ENCODE results near the gene ACLY.
A peak's percentile ranks its signal among the peaks of the same experiment; 100 is the strongest.

ACLY gene

GRCh38 chr17:41836550-41837196 lies 82.1 kb downstream of the ACLY start:
- no CpG with 5 or more reads among the region's 21 CpGs for WGBS, 2 donors (ENCODE audit: extremely low coverage in 2 of 2, insufficient read length in 2 of 2, insufficient replicate concordance in 1 of 2)
- no peak overlapping the region for H4K8ac ChIP-seq (ENCODE audit: low read depth, low read length)

GRCh38 chr17:41835800-41836549 lies 82.8 kb downstream of the ACLY start, which contains the start of gene NT5C3B:
TSS of gene NT5C3B (minus strand) at chr17:41836232. CDS start at chr17:41836193, 39 bp downstream.
- peak within 1 kb of the TSS; percentile 75 for H2AK5ac ChIP-seq (ENCODE audit: low read depth, low read length)
- peak within 1 kb of the TSS; percentile 99 for H3K14ac ChIP-seq (ENCODE audit: low read length)
- peak; percentile 41 for DNase-seq (ENCODE audit: low spot score)
- peaks cover 3% of the 10 kb centered on the region in 2 donors for H3K4me1 ChIP-seq (ENCODE audit: control insufficient read depth in 2 of 2, insufficient read depth in 1 of 2, low read depth in 1 of 2, low read length in 2 of 2)
- WGBS, 2 donors (ENCODE audit: extremely low coverage in 2 of 2, insufficient read length in 2 of 2, insufficient replicate concordance in 1 of 2): no CpG with 5 or more reads among the region's 72 CpGs
- H3K4me2 ChIP-seq (ENCODE audit: insufficient read depth, low read length, poor library complexity, severe bottlenecking): peak within 1 kb of the TSS; percentile 78
- no peak within 1 kb of the TSS for H2BK5ac ChIP-seq (ENCODE audit: low read length)
- peak within 1 kb of the TSS; percentile 97 for H3K18ac ChIP-seq (ENCODE audit: low read length)
- H2BK15ac ChIP-seq (ENCODE audit: low read length): peak within 1 kb of the TSS; percentile 98
- peak within 1 kb of the TSS; percentile 97 for H3K9ac ChIP-seq (ENCODE audit: low read depth, low read length, poor library complexity)
- peak within 1 kb of the TSS; percentile 92 to 95 for H3K4me3 ChIP-seq (ENCODE audit: low read length in 2 of 2)
- peak within 1 kb of the TSS; percentile 16 for H2BK120ac ChIP-seq (ENCODE audit: low read depth, low read length)
- H3K4ac ChIP-seq (ENCODE audit: low read length): peak within 1 kb of the TSS; percentile 93
- peaks cover 4% of the 10 kb centered on the region for H3K79me1 ChIP-seq (ENCODE audit: low read depth, low read length)
- peak within 1 kb of the TSS; percentile 87 for H3K23ac ChIP-seq (ENCODE audit: low read depth, low read length, poor library complexity)
- H4K91ac ChIP-seq (ENCODE audit: low read depth, low read length, poor library complexity): no peak within 1 kb of the TSS
- H3K36me3 ChIP-seq (replicated peaks in 1 of 2; ENCODE audit: control insufficient read depth in 2 of 2, insufficient read depth in 2 of 2, low read length in 2 of 2): peaks cover 8 to 38% of the 10 kb centered on the region in 2 donors
- H3K27me3 ChIP-seq (ENCODE audit: control insufficient read depth in 3 of 3, insufficient read depth in 3 of 3, low read depth in 1 of 3, low read length in 3 of 3): peaks cover 0 to 3% (median 0%) of the 10 kb centered on the region in 3 experiments
- no peak within 1 kb of the TSS for H4K8ac ChIP-seq (ENCODE audit: low read depth, low read length)
- peak within 1 kb of the TSS; percentile 98 for H2AFZ ChIP-seq (ENCODE audit: low read length)
- H3K9me3 ChIP-seq (replicated peaks in 1 of 2; ENCODE audit: control insufficient read depth in 2 of 2, insufficient read depth in 1 of 2, low read depth in 1 of 2, low read length in 2 of 2): no peaks in the 10 kb centered on the region
- no peak within 1 kb of the TSS for H2BK12ac ChIP-seq (ENCODE audit: low read length)
- H3K27ac ChIP-seq (replicated peaks; ENCODE audit: low read length): no peak within 1 kb of the TSS

More at GRCh38 chr17:41836550-41837196, 82.1 kb downstream of the ACLY start:
- Histone ChIP-seq H3K9ac (ENCODE audit: low read depth, low read length, poor library complexity) (peak overlapping the region; percentile 32), H3K14ac (ENCODE audit: low read length) (no peak overlapping the region), H3K36me3 (replicated peaks in 1 of 2; ENCODE audit: control insufficient read depth in 2 of 2, insufficient read depth in 2 of 2, low read length in 2 of 2) (peaks cover 3 to 31% of the 10 kb centered on the region in 2 donors), H4K91ac (ENCODE audit: low read depth, low read length, poor library complexity) (no peak overlapping the region), H2BK5ac (ENCODE audit: low read length) (no peak overlapping the region), H3K23ac (ENCODE audit: low read depth, low read length, poor library complexity) (no peak overlapping the region), H3K18ac (ENCODE audit: low read length) (no peak overlapping the region), H3K4me2 (ENCODE audit: insufficient read depth, low read length, poor library complexity, severe bottlenecking) (peak overlapping the region; percentile 78), H2BK120ac (ENCODE audit: low read depth, low read length) (no peak overlapping the region), H2BK12ac (ENCODE audit: low read length) (no peak overlapping the region), H3K27me3 (ENCODE audit: control insufficient read depth in 3 of 3, insufficient read depth in 3 of 3, low read depth in 1 of 3, low read length in 3 of 3) (peaks cover 0 to 3% (median 0%) of the 10 kb centered on the region in 3 experiments), H3K4ac (ENCODE audit: low read length) (no peak overlapping the region), H2BK15ac (ENCODE audit: low read length) (no peak overlapping the region), H3K4me3 (ENCODE audit: low read length in 2 of 2) (peak overlapping the region; percentile 53 to 92), H3K9me3 (replicated peaks in 1 of 2; ENCODE audit: control insufficient read depth in 2 of 2, insufficient read depth in 1 of 2, low read depth in 1 of 2, low read length in 2 of 2) (no peaks in the 10 kb centered on the region), H3K4me1 (ENCODE audit: control insufficient read depth in 2 of 2, insufficient read depth in 1 of 2, low read depth in 1 of 2, low read length in 2 of 2) (peaks cover 3% of the 10 kb centered on the region in 2 donors), H2AFZ (ENCODE audit: low read length) (peak overlapping the region; percentile 98), H3K27ac (replicated peaks; ENCODE audit: low read length) (no peak overlapping the region), H3K79me1 (ENCODE audit: low read depth, low read length) (peaks cover 4% of the 10 kb centered on the region), H2AK5ac (ENCODE audit: low read depth, low read length) (no peak overlapping the region)
- no peak for DNase-seq (ENCODE audit: low spot score)

- H3K14ac ChIP-seq (ENCODE audit: low read length): no peak overlapping the region
- H3K4ac ChIP-seq (ENCODE audit: low read length): no peak overlapping the region
- peaks cover 4% of the 10 kb centered on the region for H3K79me1 ChIP-seq (ENCODE audit: low read depth, low read length)
- H4K91ac ChIP-seq (ENCODE audit: low read depth, low read length, poor library complexity): no peak overlapping the region
- H3K27me3 ChIP-seq (ENCODE audit: control insufficient read depth in 3 of 3, insufficient read depth in 3 of 3, low read depth in 1 of 3, low read length in 3 of 3): peaks cover 0 to 3% (median 0%) of the 10 kb centered on the region in 3 experiments
- peaks cover 13 to 44% of the 10 kb centered on the region in 2 donors for H3K36me3 ChIP-seq (replicated peaks in 1 of 2; ENCODE audit: control insufficient read depth in 2 of 2, insufficient read depth in 2 of 2, low read length in 2 of 2)
- H2AK5ac ChIP-seq (ENCODE audit: low read depth, low read length): peak overlapping the region; percentile 75
- peak overlapping the region; percentile 16 for H2BK120ac ChIP-seq (ENCODE audit: low read depth, low read length)
- peak overlapping the region; percentile 98 for H2AFZ ChIP-seq (ENCODE audit: low read length)
- peaks cover 3% of the 10 kb centered on the region in 2 donors for H3K4me1 ChIP-seq (ENCODE audit: control insufficient read depth in 2 of 2, insufficient read depth in 1 of 2, low read depth in 1 of 2, low read length in 2 of 2)
- H3K9me3 ChIP-seq (replicated peaks in 1 of 2; ENCODE audit: control insufficient read depth in 2 of 2, insufficient read depth in 1 of 2, low read depth in 1 of 2, low read length in 2 of 2): no peaks in the 10 kb centered on the region
- no peak overlapping the region for H3K27ac ChIP-seq (replicated peaks; ENCODE audit: low read length)
- H3K18ac ChIP-seq (ENCODE audit: low read length): peak overlapping the region; percentile 97
- H4K8ac ChIP-seq (ENCODE audit: low read depth, low read length): no peak overlapping the region
- no peak overlapping the region for H2BK12ac ChIP-seq (ENCODE audit: low read length)
- no peak overlapping the region for H2BK5ac ChIP-seq (ENCODE audit: low read length)
- peak overlapping the region; percentile 98 for H2BK15ac ChIP-seq (ENCODE audit: low read length)
- H3K9ac ChIP-seq (ENCODE audit: low read depth, low read length, poor library complexity): peak overlapping the region; percentile 97
- no CpG with 5 or more reads among the region's 13 CpGs for WGBS, 2 donors (ENCODE audit: extremely low coverage in 2 of 2, insufficient read length in 2 of 2, insufficient replicate concordance in 1 of 2)
- peak overlapping the region; percentile 92 to 95 for H3K4me3 ChIP-seq (ENCODE audit: low read length in 2 of 2)
- no peak for DNase-seq (ENCODE audit: low spot score)
- peak overlapping the region; percentile 87 for H3K23ac ChIP-seq (ENCODE audit: low read depth, low read length, poor library complexity)
- peak overlapping the region; percentile 54 for H3K4me2 ChIP-seq (ENCODE audit: insufficient read depth, low read length, poor library complexity, severe bottlenecking)
Measured at GRCh38 chr17:41835214-41835799, 83.4 kb downstream of the ACLY start.
